K562 (cell line): ENCODE data around the gene STUB1. TPM values are rescaled to one million over a fixed set of nuclear protein-coding genes. Genes with fewer than 3 reads are reported as not detected.

Experiments
- DDX20 ChIP-seq: fragments of 450-650 bp; IDR thresholded peaks from 2 replicates; pipeline ENCODE4 v1.6.1; 2016; ENCODE audit warnings: missing genetic modification characterization, low read depth, mild to moderate bottlenecking, missing compliant biosample characterization, moderate library complexity
- ELF2 ChIP-seq: fragments of 250-450 bp; sonication (Bioruptor Pico); IDR thresholded peaks from 2 replicates; pipeline ENCODE4 v1.5.0; 2021; ENCODE audit warnings: mild to moderate bottlenecking
- GTF2E2 ChIP-seq: fragments of 200-800 bp; sonication (Bioruptor generic); IDR thresholded peaks from 2 replicates; pipeline ENCODE4 v1.6.1; 2016; ENCODE audit warnings: missing genetic modification characterization, missing compliant biosample characterization
- HNRNPL ChIP-seq: fragments of 200-400 bp; formaldehyde crosslinking; IDR thresholded peaks from 2 replicates; pipeline ENCODE4 v1.6.1; 2017; ENCODE audit warnings: low read depth, mild to moderate bottlenecking, low read length
- IRF2 ChIP-seq: sonication (generic); formaldehyde crosslinking; IDR thresholded peaks from 2 replicates; pipeline ENCODE4 v1.8.1; 2022; ENCODE audit warnings: mild to moderate bottlenecking, missing genetic modification reagents
- KAT7 ChIP-seq: sonication (generic); formaldehyde crosslinking; IDR thresholded peaks from 2 replicates; pipeline ENCODE4 v1.8.0; 2022; ENCODE audit warnings: missing genetic modification reagents, mild to moderate bottlenecking, borderline replicate concordance
- MAFF ChIP-seq: IDR thresholded peaks from 2 replicates; pipeline ENCODE4 v1.6.1; 2012; ENCODE audit warnings: low read length, improper control_type of control experiment
- MAFK ChIP-seq: IDR thresholded peaks from 2 replicates; pipeline ENCODE4 v1.6.1; 2011; ENCODE audit warnings: low read length, improper control_type of control experiment
- MIER1 ChIP-seq: fragments of 450-650 bp; IDR thresholded peaks from 2 replicates; pipeline ENCODE4 v1.6.1; 2016; ENCODE audit warnings: antibody characterized with exemption, mild to moderate bottlenecking, low read depth
- RBFOX2 ChIP-seq: fragments of 200-400 bp; formaldehyde crosslinking; IDR thresholded peaks from 2 replicates; pipeline ENCODE4 v1.6.1; 2017; ENCODE audit warnings: low read depth, mild to moderate bottlenecking, low read length, moderate library complexity
- RFX1 ChIP-seq: fragments of 450-650 bp; IDR thresholded peaks from 2 replicates; pipeline ENCODE4 v1.6.1; 2016; ENCODE audit warnings: mild to moderate bottlenecking, moderate library complexity
- TBP ChIP-seq: optimal IDR thresholded peaks from 2 replicates; pipeline ENCODE3; 2011; ENCODE audit warnings: low read depth, low read length, improper control_type of control experiment
- THRAP3 ChIP-seq: fragments of 450-650 bp; IDR thresholded peaks from 2 replicates; pipeline ENCODE4 v1.6.1; 2016; ENCODE audit warnings: mild to moderate bottlenecking, inconsistent platforms, borderline replicate concordance
- ZBTB7A ChIP-seq: IDR thresholded peaks from 2 replicates; pipeline ENCODE4 v1.6.1; 2011; ENCODE audit warnings: low read depth, mild to moderate bottlenecking, low read length, moderate library complexity, borderline replicate concordance; ENCODE audit not compliant: control insufficient read depth
- ZNF644 ChIP-seq: fragments of 200-800 bp; sonication (Bioruptor generic); IDR thresholded peaks from 2 replicates; pipeline ENCODE4 v1.6.1; 2016; ENCODE audit warnings: low read depth, missing genetic modification characterization, missing compliant biosample characterization
- polyA plus RNA-seq, 8 experiments: library from polyadenylated mRNA; depleted of rRNA in 4 of 8; stranded (reverse) in 5 of 8; unstranded in 3 of 8; fragments of >200 nt; fragmentation: Nextera tagmentation in 2 of 8; fragmentation: Illumina TruSeq in 1 of 8; extraction: Ambion mirVana in 2 of 8; extraction: Trizol in 1 of 8; gene quantifications; 2 replicates each; pipeline versions ENCODE4 v1.2.1 to v1.2.3, GENCODE V29; 2011 to 2014; ENCODE audit warnings: inconsistent platforms in 1 of 8, missing spikeins in 1 of 8
- total RNA-seq, 7 experiments: library from RNA; depleted of rRNA in 6 of 7; stranded (reverse); fragments of >200 nt in 6 of 7; fragmentation: Illumina TruSeq in 2 of 7; extraction: Trizol in 2 of 7; gene quantifications; 2 replicates each; pipeline versions ENCODE4 v1.2.1 to v1.2.3, GENCODE V29; 2011 to 2021; ENCODE audit warnings: low replicate concordance in 1 of 7
- TF ChIP-seq, protein P1 (sequence below), 2 experiments: fragments of 150-350 bp in 1 of 2; IDR thresholded peaks; 2 replicates each; pipeline ENCODE4 v1.6.1; 2012 to 2016; ENCODE audit warnings: low read depth in 2 of 2, low read length in 2 of 2, mild to moderate bottlenecking in 1 of 2, moderate library complexity in 1 of 2
- TF ChIP-seq, protein P2 (sequence below): fragments of 250-450 bp; sonication (Bioruptor Pico); IDR thresholded peaks from 2 replicates; pipeline ENCODE4 v1.8.0; 2022; ENCODE audit warnings: moderate library complexity, mild to moderate bottlenecking, inconsistent platforms
- TF ChIP-seq, protein P3 (sequence below): fragments of 250-450 bp; sonication (Bioruptor Pico); IDR thresholded peaks from 2 replicates; pipeline ENCODE4 v1.5.0; 2021
- TF ChIP-seq, protein P4 (sequence below), 2 experiments: fragments of 450-650 bp; conservative IDR thresholded peaks; 2 replicates each; pipeline ENCODE4 v1.6.1; 2017; ENCODE audit warnings: mild to moderate bottlenecking in 2 of 2, moderate library complexity in 2 of 2
- TF ChIP-seq, protein P5 (sequence below): sonication (generic); formaldehyde crosslinking; IDR thresholded peaks from 2 replicates; pipeline ENCODE4 v1.8.0; 2022; ENCODE audit warnings: mild to moderate bottlenecking, missing genetic modification reagents

STUB1 gene
- total and polyA plus RNA-seq, 9 of the 15 experiments (the other 6 are each of a cell fraction or from before 2014, with no cell fraction given), result 10.6 to 251 (median 152) TPM

DNA sequence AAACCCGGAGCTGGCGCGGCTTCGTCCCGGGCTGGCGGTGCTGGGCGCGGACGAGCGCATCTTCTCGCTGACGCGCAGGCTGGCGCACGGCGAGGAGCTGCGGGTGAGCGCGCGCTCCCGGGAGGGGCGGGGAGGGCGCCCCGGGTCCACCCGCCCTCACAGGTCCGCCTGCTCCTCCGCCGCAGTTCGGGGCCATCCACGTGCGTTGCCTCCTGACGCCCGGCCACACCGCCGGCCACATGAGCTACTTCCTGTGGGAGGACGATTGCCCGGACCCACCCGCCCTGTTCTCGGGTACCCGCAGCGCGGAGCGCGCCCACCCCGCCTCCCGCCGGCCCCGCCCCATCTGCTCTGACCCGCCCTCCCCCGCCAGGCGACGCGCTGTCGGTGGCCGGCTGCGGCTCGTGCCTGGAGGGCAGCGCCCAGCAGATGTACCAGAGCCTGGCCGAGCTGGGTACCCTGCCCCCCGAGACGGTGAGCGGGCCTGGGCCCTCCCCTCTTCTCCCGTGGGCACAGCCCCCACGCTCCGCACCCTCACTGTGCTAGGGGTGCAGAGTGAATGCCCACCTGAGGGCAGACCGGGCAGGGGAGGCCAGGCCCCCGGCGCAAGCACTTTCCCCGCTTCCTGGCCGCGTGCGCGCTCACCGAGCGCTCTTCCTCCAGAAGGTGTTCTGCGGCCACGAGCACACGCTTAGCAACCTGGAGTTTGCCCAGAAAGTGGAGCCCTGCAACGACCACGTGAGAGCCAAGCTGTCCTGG, 48.1 kb downstream of the STUB1 start (continued):
- TF ChIP-seq, protein P1, sequence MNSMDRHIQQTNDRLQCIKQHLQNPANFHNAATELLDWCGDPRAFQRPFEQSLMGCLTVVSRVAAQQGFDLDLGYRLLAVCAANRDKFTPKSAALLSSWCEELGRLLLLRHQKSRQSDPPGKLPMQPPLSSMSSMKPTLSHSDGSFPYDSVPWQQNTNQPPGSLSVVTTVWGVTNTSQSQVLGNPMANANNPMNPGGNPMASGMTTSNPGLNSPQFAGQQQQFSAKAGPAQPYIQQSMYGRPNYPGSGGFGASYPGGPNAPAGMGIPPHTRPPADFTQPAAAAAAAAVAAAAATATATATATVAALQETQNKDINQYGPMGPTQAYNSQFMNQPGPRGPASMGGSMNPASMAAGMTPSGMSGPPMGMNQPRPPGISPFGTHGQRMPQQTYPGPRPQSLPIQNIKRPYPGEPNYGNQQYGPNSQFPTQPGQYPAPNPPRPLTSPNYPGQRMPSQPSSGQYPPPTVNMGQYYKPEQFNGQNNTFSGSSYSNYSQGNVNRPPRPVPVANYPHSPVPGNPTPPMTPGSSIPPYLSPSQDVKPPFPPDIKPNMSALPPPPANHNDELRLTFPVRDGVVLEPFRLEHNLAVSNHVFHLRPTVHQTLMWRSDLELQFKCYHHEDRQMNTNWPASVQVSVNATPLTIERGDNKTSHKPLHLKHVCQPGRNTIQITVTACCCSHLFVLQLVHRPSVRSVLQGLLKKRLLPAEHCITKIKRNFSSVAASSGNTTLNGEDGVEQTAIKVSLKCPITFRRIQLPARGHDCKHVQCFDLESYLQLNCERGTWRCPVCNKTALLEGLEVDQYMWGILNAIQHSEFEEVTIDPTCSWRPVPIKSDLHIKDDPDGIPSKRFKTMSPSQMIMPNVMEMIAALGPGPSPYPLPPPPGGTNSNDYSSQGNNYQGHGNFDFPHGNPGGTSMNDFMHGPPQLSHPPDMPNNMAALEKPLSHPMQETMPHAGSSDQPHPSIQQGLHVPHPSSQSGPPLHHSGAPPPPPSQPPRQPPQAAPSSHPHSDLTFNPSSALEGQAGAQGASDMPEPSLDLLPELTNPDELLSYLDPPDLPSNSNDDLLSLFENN (IDR thresholded peaks at IDR 0.05; ENCODE audit: low read depth in 2 of 2, low read length in 2 of 2), result no peak
- TF ChIP-seq KAT7, result peak; percentile 57; the same call in 1 of the 2 replicates
- TF ChIP-seq TBP, result peak; percentile 51
- TF ChIP-seq, protein P2, sequence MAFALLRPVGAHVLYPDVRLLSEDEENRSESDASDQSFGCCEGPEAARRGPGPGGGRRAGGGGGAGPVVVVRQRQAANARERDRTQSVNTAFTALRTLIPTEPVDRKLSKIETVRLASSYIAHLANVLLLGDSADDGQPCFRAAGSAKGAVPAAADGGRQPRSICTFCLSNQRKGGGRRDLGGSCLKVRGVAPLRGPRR (CRISPR knock-in tag), result no peak
- TF ChIP-seq ZBTB7A, result peak; percentile 54; the same call in 1 of the 2 replicates
- no peak for TF ChIP-seq GTF2E2
- TF ChIP-seq MAFK, result no peak
- no peak for TF ChIP-seq RFX1
- TF ChIP-seq DDX20, result no peak
- no peak for TF ChIP-seq MIER1
- TF ChIP-seq RBFOX2, result peak; percentile 28; the same call in 1 of the 2 replicates
- TF ChIP-seq THRAP3, result no peak
- TF ChIP-seq ELF2 (CRISPR knock-in tag), result peak; percentile 58; the same call in 1 of the 2 replicates
- TF ChIP-seq, protein P3, sequence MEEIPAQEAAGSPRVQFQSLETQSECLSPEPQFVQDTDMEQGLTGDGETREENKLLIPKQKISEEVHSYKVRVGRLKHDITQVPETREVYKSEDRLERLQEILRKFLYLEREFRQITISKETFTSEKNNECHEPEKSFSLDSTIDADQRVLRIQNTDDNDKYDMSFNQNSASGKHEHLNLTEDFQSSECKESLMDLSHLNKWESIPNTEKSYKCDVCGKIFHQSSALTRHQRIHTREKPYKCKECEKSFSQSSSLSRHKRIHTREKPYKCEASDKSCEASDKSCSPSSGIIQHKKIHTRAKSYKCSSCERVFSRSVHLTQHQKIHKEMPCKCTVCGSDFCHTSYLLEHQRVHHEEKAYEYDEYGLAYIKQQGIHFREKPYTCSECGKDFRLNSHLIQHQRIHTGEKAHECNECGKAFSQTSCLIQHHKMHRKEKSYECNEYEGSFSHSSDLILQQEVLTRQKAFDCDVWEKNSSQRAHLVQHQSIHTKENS (CRISPR knock-in tag), result no peak
- TF ChIP-seq IRF2 (CRISPR knock-in tag), result no peak
- peak; percentile 92 for TF ChIP-seq HNRNPL
- TF ChIP-seq MAFF, result no peak
- TF ChIP-seq ZNF644 (tag), result no peak
- TF ChIP-seq, protein P4, sequence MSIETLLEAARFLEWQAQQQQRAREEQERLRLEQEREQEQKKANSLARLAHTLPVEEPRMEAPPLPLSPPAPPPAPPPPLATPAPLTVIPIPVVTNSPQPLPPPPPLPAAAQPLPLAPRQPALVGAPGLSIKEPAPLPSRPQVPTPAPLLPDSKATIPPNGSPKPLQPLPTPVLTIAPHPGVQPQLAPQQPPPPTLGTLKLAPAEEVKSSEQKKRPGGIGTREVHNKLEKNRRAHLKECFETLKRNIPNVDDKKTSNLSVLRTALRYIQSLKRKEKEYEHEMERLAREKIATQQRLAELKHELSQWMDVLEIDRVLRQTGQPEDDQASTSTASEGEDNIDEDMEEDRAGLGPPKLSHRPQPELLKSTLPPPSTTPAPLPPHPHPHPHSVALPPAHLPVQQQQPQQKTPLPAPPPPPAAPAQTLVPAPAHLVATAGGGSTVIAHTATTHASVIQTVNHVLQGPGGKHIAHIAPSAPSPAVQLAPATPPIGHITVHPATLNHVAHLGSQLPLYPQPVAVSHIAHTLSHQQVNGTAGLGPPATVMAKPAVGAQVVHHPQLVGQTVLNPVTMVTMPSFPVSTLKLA (conservative IDR thresholded peaks at IDR 0.05), result peak; percentile 73 to 90; a peak in 3 of 4 replicates
- TF ChIP-seq, protein P5, sequence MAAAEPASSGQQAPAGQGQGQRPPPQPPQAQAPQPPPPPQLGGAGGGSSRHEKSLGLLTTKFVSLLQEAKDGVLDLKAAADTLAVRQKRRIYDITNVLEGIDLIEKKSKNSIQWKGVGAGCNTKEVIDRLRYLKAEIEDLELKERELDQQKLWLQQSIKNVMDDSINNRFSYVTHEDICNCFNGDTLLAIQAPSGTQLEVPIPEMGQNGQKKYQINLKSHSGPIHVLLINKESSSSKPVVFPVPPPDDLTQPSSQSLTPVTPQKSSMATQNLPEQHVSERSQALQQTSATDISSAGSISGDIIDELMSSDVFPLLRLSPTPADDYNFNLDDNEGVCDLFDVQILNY (CRISPR knock-in tag), result no peak
